GM23338 (cell line): ENCODE data around the gene PRDM10. TPM values are rescaled to one million over a fixed set of nuclear protein-coding genes. Genes with fewer than 3 reads are reported as not detected.

Experiments
- ATAC-seq: fragments of 200-7000 bp; cut with Tn5 transposase; 3 replicates; pipeline ENCODE4 v1.9.1; 2020
- DNase-seq: peaks from one replicate; pipeline ENCODE4 v3.0.0-alpha.2; 2015; ENCODE audit warnings: low spot score
- H2AFZ ChIP-seq: fragments of 200-600 bp; sonication (generic); 2 replicates; pipeline ENCODE4 v1.8.0; 2016; ENCODE audit warnings: antibody characterized with exemption, mild to moderate bottlenecking, moderate library complexity
- H3F3A ChIP-seq: fragments of 200-600 bp; sonication (generic); replicated peaks from 2 replicates; pipeline ENCODE4 v1.8.0; 2017; ENCODE audit warnings: antibody characterized with exemption, mixed run types, low read depth
- H3K27ac ChIP-seq: fragments of 200-600 bp; sonication (generic); 2 replicates; pipeline ENCODE4 v1.6.1; 2016; ENCODE audit warnings: low read depth
- H3K27me3 ChIP-seq: fragments of 200-600 bp; sonication (generic); 2 replicates; pipeline ENCODE4 v1.8.0; 2016; ENCODE audit warnings: mild to moderate bottlenecking, mixed run types, moderate library complexity; ENCODE audit not compliant: insufficient read depth
- H3K36me3 ChIP-seq: fragments of 200-600 bp; sonication (generic); 2 replicates; pipeline ENCODE4 v1.8.0; 2016; ENCODE audit warnings: mild to moderate bottlenecking; ENCODE audit not compliant: insufficient read depth
- H3K4me1 ChIP-seq: fragments of 200-600 bp; sonication (generic); 2 replicates; pipeline ENCODE4 v1.8.0; 2016; ENCODE audit warnings: mild to moderate bottlenecking, moderate library complexity; ENCODE audit not compliant: insufficient read depth
- H3K4me2 ChIP-seq: fragments of 200-600 bp; sonication (generic); 2 replicates; pipeline ENCODE4 v1.7.1; 2017; ENCODE audit warnings: mixed run types
- H3K4me3 ChIP-seq: fragments of 200-600 bp; sonication (generic); 2 replicates; pipeline ENCODE4 v1.6.1; 2016; ENCODE audit warnings: mixed run types
- H3K79me2 ChIP-seq: fragments of 200-600 bp; sonication (generic); replicated peaks from 2 replicates; pipeline ENCODE4 v1.8.0; 2017; ENCODE audit warnings: mild to moderate bottlenecking; ENCODE audit not compliant: insufficient read depth
- H3K9me2 ChIP-seq: fragments of 200-600 bp; sonication (generic); 2 replicates; pipeline ENCODE4 v1.8.0; 2017; ENCODE audit not compliant: insufficient read depth
- H4K20me1 ChIP-seq: fragments of 200-600 bp; sonication (generic); replicated peaks from 2 replicates; pipeline ENCODE4 v1.8.0; 2017; ENCODE audit warnings: mild to moderate bottlenecking; ENCODE audit not compliant: insufficient read depth
- H3K27ac Mint-ChIP-seq: 2 replicates; pipeline ENCODE4 v1.8.0; 2020; ENCODE audit warnings: inconsistent platforms, mild to moderate bottlenecking, moderate library complexity, mixed read lengths
- H3K27me3 Mint-ChIP-seq: 3 replicates; pipeline ENCODE4 v1.8.0; 2022; ENCODE audit warnings: low read depth, mild to moderate bottlenecking, moderate library complexity, mixed read lengths, inconsistent platforms; ENCODE audit not compliant: insufficient read depth, poor library complexity
- H3K36me3 Mint-ChIP-seq: 3 replicates; pipeline ENCODE4 v1.8.0; 2021; ENCODE audit warnings: low read depth, mild to moderate bottlenecking, inconsistent platforms, moderate library complexity, mixed read lengths
- H3K4me1 Mint-ChIP-seq: 3 replicates; pipeline ENCODE4 v1.8.0; 2020; ENCODE audit warnings: mild to moderate bottlenecking, inconsistent platforms, mixed read lengths
- H3K4me3 Mint-ChIP-seq: 3 replicates; pipeline ENCODE4 v1.8.0; 2021; ENCODE audit warnings: moderate library complexity, mild to moderate bottlenecking, inconsistent platforms, mixed read lengths
- H3K9me3 Mint-ChIP-seq: 3 replicates; pipeline ENCODE4 v1.8.0; 2020; ENCODE audit warnings: moderate library complexity, mild to moderate bottlenecking, inconsistent platforms, mixed read lengths
- CREB1 ChIP-seq: fragments of 250-450 bp; sonication (Bioruptor Pico); IDR thresholded peaks from 2 replicates; pipeline ENCODE4 v1.5.0; 2020; ENCODE audit warnings: low read depth, mild to moderate bottlenecking, moderate library complexity
- EZH2 ChIP-seq: fragments of 200-600 bp; sonication (generic); IDR thresholded peaks from one replicate; pipeline ENCODE4 v1.8.0; 2017; ENCODE audit warnings: antibody characterized with exemption, mild to moderate bottlenecking, low read depth; ENCODE audit not compliant: unreplicated experiment
- EZH2phosphoT487 ChIP-seq: fragments of 200-600 bp; sonication (generic); IDR thresholded peaks from one replicate; pipeline ENCODE4 v1.8.1; 2018; ENCODE audit warnings: antibody characterized with exemption; ENCODE audit not compliant: unreplicated experiment
- JUNB ChIP-seq: IDR thresholded peaks from one replicate; pipeline ENCODE4 v1.6.1; 2016; ENCODE audit warnings: antibody characterized with exemption; ENCODE audit not compliant: unreplicated experiment
- POLR2AphosphoS5 ChIP-seq: IDR thresholded peaks from 2 replicates; pipeline ENCODE4 v1.6.1; 2016; ENCODE audit warnings: antibody characterized with exemption, low read depth
- ZNF114 ChIP-seq: fragments of 250-450 bp; sonication (Bioruptor Pico); IDR thresholded peaks from 2 replicates; pipeline ENCODE4 v1.5.0; 2020; ENCODE audit warnings: mild to moderate bottlenecking, moderate library complexity
- polyA plus RNA-seq: library from polyadenylated mRNA; unstranded; fragments of >200 nt; fragmentation: Nextera tagmentation; extraction: Ambion mirVana; gene quantifications from 2 replicates; pipeline ENCODE4 v1.2.1, GENCODE V29; 2016
- total RNA-seq: library from RNA; depleted of rRNA; stranded (reverse); fragments of >200 nt; shearing (Covaris generic); gene quantifications from 2 replicates; pipeline ENCODE4 v1.2.3, GENCODE V29; 2014
- TF ChIP-seq, protein P1 (sequence below): fragments of 250-450 bp; sonication (Bioruptor Pico); IDR thresholded peaks from 2 replicates; pipeline ENCODE4 v1.5.0; 2020; ENCODE audit warnings: mild to moderate bottlenecking, moderate library complexity
- TF ChIP-seq, protein P2 (sequence below): IDR thresholded peaks from 2 replicates; pipeline ENCODE4 v1.6.1; 2016; ENCODE audit warnings: antibody characterized with exemption
- TF ChIP-seq, protein P3 (sequence below), 2 experiments: fragments of 200-600 bp in 1 of 2; sonication (generic) in 1 of 2; conservative IDR thresholded peaks; 2 replicates each; pipeline versions ENCODE4 v1.5.1 to v1.6.1; 2016 to 2017; ENCODE audit warnings: antibody characterized with exemption in 2 of 2, low read depth in 2 of 2, mild to moderate bottlenecking in 2 of 2, moderate library complexity in 1 of 2

The PRDM10 gene
- total and polyA plus RNA-seq, 2 experiments from 2014 or later: 5.2 to 14.9 TPM

DNA sequence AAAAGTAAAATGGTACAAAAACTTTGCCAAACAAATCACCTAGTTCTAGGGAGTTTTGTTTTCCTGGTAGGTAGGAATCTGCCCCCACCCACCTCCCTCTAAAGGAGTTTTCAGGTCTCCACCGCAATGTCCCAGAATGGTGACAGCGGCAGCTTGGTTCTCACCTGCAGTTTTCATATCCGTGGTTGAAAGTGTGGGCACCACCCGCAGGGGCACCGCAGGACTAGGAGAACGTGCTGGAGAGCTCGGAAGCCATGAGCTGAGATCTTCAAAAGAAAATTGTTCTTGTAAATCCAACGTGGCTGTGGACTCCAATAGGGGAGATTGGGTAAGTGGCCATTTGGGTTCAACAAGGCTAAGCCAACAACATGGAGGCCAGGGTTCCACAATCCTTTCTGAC, 118.1 kb downstream of the PRDM10 start (continued):
- TF ChIP-seq, protein P1, sequence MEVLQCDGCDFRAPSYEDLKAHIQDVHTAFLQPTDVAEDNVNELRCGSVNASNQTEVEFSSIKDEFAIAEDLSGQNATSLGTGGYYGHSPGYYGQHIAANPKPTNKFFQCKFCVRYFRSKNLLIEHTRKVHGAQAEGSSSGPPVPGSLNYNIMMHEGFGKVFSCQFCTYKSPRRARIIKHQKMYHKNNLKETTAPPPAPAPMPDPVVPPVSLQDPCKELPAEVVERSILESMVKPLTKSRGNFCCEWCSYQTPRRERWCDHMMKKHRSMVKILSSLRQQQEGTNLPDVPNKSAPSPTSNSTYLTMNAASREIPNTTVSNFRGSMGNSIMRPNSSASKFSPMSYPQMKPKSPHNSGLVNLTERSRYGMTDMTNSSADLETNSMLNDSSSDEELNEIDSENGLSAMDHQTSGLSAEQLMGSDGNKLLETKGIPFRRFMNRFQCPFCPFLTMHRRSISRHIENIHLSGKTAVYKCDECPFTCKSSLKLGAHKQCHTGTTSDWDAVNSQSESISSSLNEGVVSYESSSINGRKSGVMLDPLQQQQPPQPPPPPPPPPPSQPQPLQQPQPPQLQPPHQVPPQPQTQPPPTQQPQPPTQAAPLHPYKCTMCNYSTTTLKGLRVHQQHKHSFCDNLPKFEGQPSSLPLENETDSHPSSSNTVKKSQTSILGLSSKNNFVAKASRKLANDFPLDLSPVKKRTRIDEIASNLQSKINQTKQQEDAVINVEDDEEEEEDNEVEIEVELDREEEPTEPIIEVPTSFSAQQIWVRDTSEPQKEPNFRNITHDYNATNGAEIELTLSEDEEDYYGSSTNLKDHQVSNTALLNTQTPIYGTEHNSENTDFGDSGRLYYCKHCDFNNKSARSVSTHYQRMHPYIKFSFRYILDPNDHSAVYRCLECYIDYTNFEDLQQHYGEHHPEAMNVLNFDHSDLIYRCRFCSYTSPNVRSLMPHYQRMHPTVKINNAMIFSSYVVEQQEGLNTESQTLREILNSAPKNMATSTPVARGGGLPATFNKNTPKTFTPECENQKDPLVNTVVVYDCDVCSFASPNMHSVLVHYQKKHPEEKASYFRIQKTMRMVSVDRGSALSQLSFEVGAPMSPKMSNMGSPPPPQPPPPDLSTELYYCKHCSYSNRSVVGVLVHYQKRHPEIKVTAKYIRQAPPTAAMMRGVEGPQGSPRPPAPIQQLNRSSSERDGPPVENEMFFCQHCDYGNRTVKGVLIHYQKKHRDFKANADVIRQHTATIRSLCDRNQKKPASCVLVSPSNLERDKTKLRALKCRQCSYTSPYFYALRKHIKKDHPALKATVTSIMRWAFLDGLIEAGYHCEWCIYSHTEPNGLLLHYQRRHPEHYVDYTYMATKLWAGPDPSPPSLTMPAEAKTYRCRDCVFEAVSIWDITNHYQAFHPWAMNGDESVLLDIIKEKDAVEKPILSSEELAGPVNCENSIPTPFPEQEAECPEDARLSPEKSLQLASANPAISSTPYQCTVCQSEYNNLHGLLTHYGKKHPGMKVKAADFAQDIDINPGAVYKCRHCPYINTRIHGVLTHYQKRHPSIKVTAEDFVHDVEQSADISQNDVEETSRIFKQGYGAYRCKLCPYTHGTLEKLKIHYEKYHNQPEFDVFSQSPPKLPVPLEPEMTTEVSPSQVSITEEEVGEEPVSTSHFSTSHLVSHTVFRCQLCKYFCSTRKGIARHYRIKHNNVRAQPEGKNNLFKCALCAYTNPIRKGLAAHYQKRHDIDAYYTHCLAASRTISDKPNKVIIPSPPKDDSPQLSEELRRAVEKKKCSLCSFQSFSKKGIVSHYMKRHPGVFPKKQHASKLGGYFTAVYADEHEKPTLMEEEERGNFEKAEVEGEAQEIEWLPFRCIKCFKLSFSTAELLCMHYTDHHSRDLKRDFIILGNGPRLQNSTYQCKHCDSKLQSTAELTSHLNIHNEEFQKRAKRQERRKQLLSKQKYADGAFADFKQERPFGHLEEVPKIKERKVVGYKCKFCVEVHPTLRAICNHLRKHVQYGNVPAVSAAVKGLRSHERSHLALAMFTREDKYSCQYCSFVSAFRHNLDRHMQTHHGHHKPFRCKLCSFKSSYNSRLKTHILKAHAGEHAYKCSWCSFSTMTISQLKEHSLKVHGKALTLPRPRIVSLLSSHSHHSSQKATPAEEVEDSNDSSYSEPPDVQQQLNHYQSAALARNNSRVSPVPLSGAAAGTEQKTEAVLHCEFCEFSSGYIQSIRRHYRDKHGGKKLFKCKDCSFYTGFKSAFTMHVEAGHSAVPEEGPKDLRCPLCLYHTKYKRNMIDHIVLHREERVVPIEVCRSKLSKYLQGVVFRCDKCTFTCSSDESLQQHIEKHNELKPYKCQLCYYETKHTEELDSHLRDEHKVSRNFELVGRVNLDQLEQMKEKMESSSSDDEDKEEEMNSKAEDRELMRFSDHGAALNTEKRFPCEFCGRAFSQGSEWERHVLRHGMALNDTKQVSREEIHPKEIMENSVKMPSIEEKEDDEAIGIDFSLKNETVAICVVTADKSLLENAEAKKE (CRISPR knock-in tag): no peak
- TF ChIP-seq, protein P2, sequence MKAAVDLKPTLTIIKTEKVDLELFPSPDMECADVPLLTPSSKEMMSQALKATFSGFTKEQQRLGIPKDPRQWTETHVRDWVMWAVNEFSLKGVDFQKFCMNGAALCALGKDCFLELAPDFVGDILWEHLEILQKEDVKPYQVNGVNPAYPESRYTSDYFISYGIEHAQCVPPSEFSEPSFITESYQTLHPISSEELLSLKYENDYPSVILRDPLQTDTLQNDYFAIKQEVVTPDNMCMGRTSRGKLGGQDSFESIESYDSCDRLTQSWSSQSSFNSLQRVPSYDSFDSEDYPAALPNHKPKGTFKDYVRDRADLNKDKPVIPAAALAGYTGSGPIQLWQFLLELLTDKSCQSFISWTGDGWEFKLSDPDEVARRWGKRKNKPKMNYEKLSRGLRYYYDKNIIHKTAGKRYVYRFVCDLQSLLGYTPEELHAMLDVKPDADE: no peak

DNA sequence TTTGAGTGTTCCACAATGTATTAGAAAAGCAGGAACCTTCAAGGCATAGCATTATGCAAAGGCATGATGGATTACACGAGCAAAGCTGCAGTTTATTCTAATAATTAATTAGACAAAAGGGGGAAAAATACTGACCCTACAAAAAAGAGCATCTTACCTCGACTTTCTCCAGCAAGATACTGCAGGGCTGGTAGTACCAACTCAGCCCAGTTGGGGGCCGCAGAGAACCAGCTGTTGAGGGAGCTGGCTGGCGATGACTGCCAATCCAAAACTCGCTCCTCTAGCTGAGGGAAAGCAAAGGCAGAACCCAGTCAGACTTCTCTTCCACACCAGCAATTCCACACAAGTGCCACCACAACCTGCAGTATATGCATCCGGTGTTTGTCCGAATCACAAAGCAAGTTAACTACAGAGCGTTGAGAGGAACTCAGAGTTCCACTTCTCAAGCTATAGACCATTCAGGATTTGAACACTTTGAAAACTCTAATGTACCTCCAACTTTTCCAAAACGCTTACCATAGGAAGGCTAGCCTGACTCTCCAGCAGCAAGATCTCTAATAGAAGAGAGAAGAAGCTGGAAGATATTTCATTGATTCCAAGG, 121.0 kb downstream of the PRDM10 start:
- Histone ChIP-seq H4K20me1 (peaks cover 13% of the 10 kb centered on the region; the same call in 1 of the 2 replicates), H3F3A (no peaks in the 10 kb centered on the region), H3K79me2 (no peaks in the 10 kb centered on the region), H3K4me2 (no peak overlapping the region), H3K27ac (0 out of 2 replicates have a peak overlapping the region, but pooled peaks have one; percentile 21), H3K9me2 (no peaks in the 10 kb centered on the region), H3K4me3 (no peak overlapping the region), H2AFZ (no peak overlapping the region), H3K4me1 (no peaks in the 10 kb centered on the region), H3K36me3 (peaks cover 75% of the 10 kb centered on the region), H3K27me3 (no peaks in the 10 kb centered on the region)
- H3K4me1 Mint-ChIP-seq: no peaks in the 10 kb centered on the region
- ATAC-seq (peak; percentile 87), DNase-seq (peak; percentile 75)
- no peak overlapping the region for H3K4me3 Mint-ChIP-seq
- no peak overlapping the region for H3K27ac Mint-ChIP-seq
- H3K36me3 Mint-ChIP-seq: peaks cover 86% of the 10 kb centered on the region
- H3K9me3 Mint-ChIP-seq: no peaks in the 10 kb centered on the region
- H3K27me3 Mint-ChIP-seq: peaks cover 2% of the 10 kb centered on the region
- TF ChIP-seq CREB1 (CRISPR knock-in tag): no peak
- no peak for TF ChIP-seq EZH2phosphoT487
- no peak for TF ChIP-seq EZH2
- no peak for TF ChIP-seq POLR2AphosphoS5
- no peak for TF ChIP-seq JUNB
- TF ChIP-seq, protein P3, sequence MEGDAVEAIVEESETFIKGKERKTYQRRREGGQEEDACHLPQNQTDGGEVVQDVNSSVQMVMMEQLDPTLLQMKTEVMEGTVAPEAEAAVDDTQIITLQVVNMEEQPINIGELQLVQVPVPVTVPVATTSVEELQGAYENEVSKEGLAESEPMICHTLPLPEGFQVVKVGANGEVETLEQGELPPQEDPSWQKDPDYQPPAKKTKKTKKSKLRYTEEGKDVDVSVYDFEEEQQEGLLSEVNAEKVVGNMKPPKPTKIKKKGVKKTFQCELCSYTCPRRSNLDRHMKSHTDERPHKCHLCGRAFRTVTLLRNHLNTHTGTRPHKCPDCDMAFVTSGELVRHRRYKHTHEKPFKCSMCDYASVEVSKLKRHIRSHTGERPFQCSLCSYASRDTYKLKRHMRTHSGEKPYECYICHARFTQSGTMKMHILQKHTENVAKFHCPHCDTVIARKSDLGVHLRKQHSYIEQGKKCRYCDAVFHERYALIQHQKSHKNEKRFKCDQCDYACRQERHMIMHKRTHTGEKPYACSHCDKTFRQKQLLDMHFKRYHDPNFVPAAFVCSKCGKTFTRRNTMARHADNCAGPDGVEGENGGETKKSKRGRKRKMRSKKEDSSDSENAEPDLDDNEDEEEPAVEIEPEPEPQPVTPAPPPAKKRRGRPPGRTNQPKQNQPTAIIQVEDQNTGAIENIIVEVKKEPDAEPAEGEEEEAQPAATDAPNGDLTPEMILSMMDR (conservative IDR thresholded peaks at IDR 0.05; ENCODE audit: low read depth in 2 of 2): peak; percentile 59 to 66
- TF ChIP-seq, protein P2: no peak
- no peak for TF ChIP-seq ZNF114
